DOHH2 (cell line): ENCODE data around the gene CCDC34.

Experiments used
- H3F3A ChIP-seq: fragments of 200-600 bp; sonication (generic), shearing (Covaris generic); 2 replicates; pipeline ENCODE4 v1.6.0; 2016; ENCODE audit warnings: antibody characterized with exemption, mild to moderate bottlenecking; ENCODE audit not compliant: control insufficient read depth, insufficient read depth
- H3K27ac ChIP-seq: fragments of 200-600 bp; sonication (generic); 2 replicates; pipeline ENCODE4 v1.5.1; 2014; ENCODE audit warnings: low read depth, mild to moderate bottlenecking, low read length, moderate library complexity
- H3K27me3 ChIP-seq: fragments of 200-600 bp; sonication (generic); 2 replicates; pipeline ENCODE4 v1.6.1; 2014; ENCODE audit warnings: mild to moderate bottlenecking, low read length, mixed read lengths; ENCODE audit not compliant: control insufficient read depth
- H3K36me3 ChIP-seq: fragments of 200-600 bp; sonication (generic); 2 replicates; pipeline ENCODE4 v1.6.1; 2014; ENCODE audit warnings: mild to moderate bottlenecking, low read length, moderate library complexity, mixed read lengths; ENCODE audit not compliant: control insufficient read depth
- H3K4me1 ChIP-seq: fragments of 200-600 bp; sonication (generic); 2 replicates; pipeline ENCODE4 v1.6.1; 2014; ENCODE audit warnings: mild to moderate bottlenecking, low read length, mixed read lengths; ENCODE audit not compliant: control insufficient read depth
- H3K4me2 ChIP-seq: fragments of 200-600 bp; sonication (generic); 2 replicates; pipeline ENCODE4 v1.6.0; 2014; ENCODE audit warnings: mild to moderate bottlenecking, low read length, moderate library complexity
- H3K4me3 ChIP-seq: fragments of 200-600 bp; sonication (generic); 2 replicates; pipeline ENCODE4 v1.5.1; 2014; ENCODE audit warnings: mild to moderate bottlenecking, low read length, mixed read lengths
- H3K79me2 ChIP-seq: fragments of 200-600 bp; sonication (generic); 2 replicates; pipeline ENCODE4 v1.6.1; 2014; ENCODE audit warnings: mild to moderate bottlenecking, low read length, mixed read lengths; ENCODE audit not compliant: control insufficient read depth
- H3K9me2 ChIP-seq: fragments of 200-600 bp; sonication (generic); replicated peaks from 2 replicates; pipeline ENCODE4 v1.6.1; 2014; ENCODE audit warnings: mild to moderate bottlenecking, low read length, mixed read lengths; ENCODE audit not compliant: control insufficient read depth
- H3K9me3 ChIP-seq: fragments of 200-600 bp; sonication (generic); 2 replicates; pipeline ENCODE4 v1.6.1; 2014; ENCODE audit warnings: antibody characterized with exemption, low read length, mixed read lengths; ENCODE audit not compliant: control insufficient read depth, insufficient read depth
- H4K20me1 ChIP-seq: fragments of 200-600 bp; sonication (generic); 2 replicates; pipeline ENCODE4 v1.6.0; 2014; ENCODE audit warnings: low read depth, mild to moderate bottlenecking, antibody characterized with exemption, low read length, moderate library complexity; ENCODE audit not compliant: control insufficient read depth, insufficient read depth
- CTCF ChIP-seq: fragments of 200-600 bp; sonication (generic); IDR thresholded peaks from one replicate; pipeline ENCODE4 v1.5.1; 2014; ENCODE audit warnings: antibody characterized with exemption, mild to moderate bottlenecking, low read depth, low read length; ENCODE audit not compliant: poor library complexity, severe bottlenecking
- EZH2phosphoT487 ChIP-seq: fragments of 200-600 bp; sonication (generic); IDR thresholded peaks from 2 replicates; pipeline ENCODE4 v1.6.1; 2017; ENCODE audit warnings: borderline replicate concordance, mild to moderate bottlenecking, antibody characterized with exemption, low read length, moderate library complexity, mixed read lengths

CCDC34 gene

GRCh38 chr11:27292637-27293010 is 70.4 kb downstream of the CCDC34 start:
- H3K4me1 ChIP-seq: no peaks in the 10 kb centered on the region
- H3K9me3 ChIP-seq: peaks cover 12% of the 10 kb centered on the region
- no peaks in the 10 kb centered on the region for H3K36me3 ChIP-seq
- TF ChIP-seq CTCF (no peak), EZH2phosphoT487 (no peak)
- no peaks in the 10 kb centered on the region for H3K27me3 ChIP-seq
- no peaks in the 10 kb centered on the region for H3K9me2 ChIP-seq
- H3K79me2 ChIP-seq: no peaks in the 10 kb centered on the region
- no peaks in the 10 kb centered on the region for H3F3A ChIP-seq
- H3K27ac ChIP-seq: no peak overlapping the region
- H3K4me3 ChIP-seq: no peak overlapping the region
- no peak overlapping the region for H3K4me2 ChIP-seq
- no peaks in the 10 kb centered on the region for H4K20me1 ChIP-seq

- no peak overlapping the region for H3K4me2 ChIP-seq
- H3K4me3 ChIP-seq: no peak overlapping the region
- H3F3A ChIP-seq: no peaks in the 10 kb centered on the region
- TF ChIP-seq CTCF (no peak), EZH2phosphoT487 (no peak)
- no peaks in the 10 kb centered on the region for H3K36me3 ChIP-seq
- H3K9me2 ChIP-seq: no peaks in the 10 kb centered on the region
- H3K27me3 ChIP-seq: no peaks in the 10 kb centered on the region
- H3K4me1 ChIP-seq: no peaks in the 10 kb centered on the region
- H3K27ac ChIP-seq: no peak overlapping the region
- H3K79me2 ChIP-seq: no peaks in the 10 kb centered on the region
- peaks cover 12% of the 10 kb centered on the region for H3K9me3 ChIP-seq
- no peaks in the 10 kb centered on the region for H4K20me1 ChIP-seq
Measured at GRCh38 chr11:27291954-27292636, 70.9 kb downstream of the CCDC34 start.

GRCh38 chr11:27291302-27291889 is 71.6 kb downstream of the CCDC34 start:
- H3K4me2 ChIP-seq: no peak overlapping the region
- no peaks in the 10 kb centered on the region for H3K79me2 ChIP-seq
- no peaks in the 10 kb centered on the region for H3K27me3 ChIP-seq
- no peaks in the 10 kb centered on the region for H3K4me1 ChIP-seq
- H3K27ac ChIP-seq: no peak overlapping the region
- no peaks in the 10 kb centered on the region for H3K9me2 ChIP-seq
- H3K4me3 ChIP-seq: no peak overlapping the region
- peaks cover 12% of the 10 kb centered on the region for H3K9me3 ChIP-seq
- TF ChIP-seq EZH2phosphoT487 (no peak), CTCF (no peak)
- H3F3A ChIP-seq: no peaks in the 10 kb centered on the region
- no peaks in the 10 kb centered on the region for H3K36me3 ChIP-seq
- H4K20me1 ChIP-seq: no peaks in the 10 kb centered on the region
